Left ventricle myocardium inferior (tissue), 1 donor: Measurements from ENCODE around the gene TTC24. TPM values are rescaled to one million over a fixed set of nuclear protein-coding genes. Genes with fewer than 3 reads are reported as not detected.

ENCODE experiments used
- DNase-seq: peaks from one replicate; pipeline ENCODE4 v3.0.0-alpha.2; 2020
- H3K27ac ChIP-seq: fragments of 200-600 bp; replicated peaks from 2 replicates; pipeline ENCODE4 v1.8.0; 2021
- H3K27me3 ChIP-seq: fragments of 200-600 bp; 2 replicates; pipeline ENCODE4 v1.8.0; 2021; ENCODE audit warnings: low read depth
- H3K36me3 ChIP-seq: fragments of 200-600 bp; 2 replicates; pipeline ENCODE4 v1.8.0; 2021
- H3K4me1 ChIP-seq: fragments of 200-600 bp; 2 replicates; pipeline ENCODE4 v1.8.0; 2021
- H3K4me3 ChIP-seq: fragments of 200-600 bp; 2 replicates; pipeline ENCODE4 v1.8.0; 2021; ENCODE audit warnings: mild to moderate bottlenecking, moderate library complexity
- H3K9me3 ChIP-seq: fragments of 200-600 bp; replicated peaks from 2 replicates; pipeline ENCODE4 v1.8.0; 2021
- intact Hi-C: fragments of 100-400 bp; cut with micrococcal nuclease; formaldehyde crosslinking; loops from one replicate; pipeline ENCODE4 v1.11.0; 2022
- total RNA-seq: library from RNA; stranded (reverse); fragmentation: NEBNext Ultra II Directional; extraction: Animal tissue kit (Norgen Biotek cat#: 25700); gene quantifications from one replicate; pipeline ENCODE4 v1.2.1, GENCODE V29; 2021
- TF ChIP-seq, protein P1 (sequence below): fragments of 200-600 bp; IDR thresholded peaks from 2 replicates; pipeline ENCODE4 v1.8.0; 2021; ENCODE audit warnings: antibody characterized with exemption, mild to moderate bottlenecking, borderline replicate concordance
- donor health status: DM: no; HTN: yes; CAD: no; lungs with severe emphysema.

Gene TTC24
- total RNA-seq, 1 donor from 2014 or later: not detected

DNA sequence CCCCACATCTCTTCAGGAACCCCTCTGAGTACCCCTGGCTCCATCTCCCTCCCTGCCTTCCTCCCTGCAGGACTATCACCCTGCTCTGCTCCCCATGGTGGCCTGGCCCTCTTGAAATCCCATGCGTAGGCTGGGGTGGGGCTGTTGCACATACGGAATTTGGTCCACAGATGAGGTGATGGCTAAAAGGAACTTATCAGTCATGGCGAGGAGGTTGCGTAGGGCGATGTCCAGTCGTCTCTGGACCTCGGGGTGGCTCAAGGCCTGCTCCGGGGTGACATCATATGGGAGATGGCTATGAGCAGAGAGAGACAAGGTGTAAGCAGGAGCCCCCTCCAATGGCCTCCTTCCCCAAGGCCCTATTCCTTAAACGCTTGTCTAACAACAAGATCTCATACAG is 42.5 kb upstream of the TTC24 start:
- no peaks in the 10 kb centered on the region for H3K4me1 ChIP-seq
- no peaks in the 10 kb centered on the region for H3K36me3 ChIP-seq
- no peak for DNase-seq
- TF ChIP-seq, protein P1, sequence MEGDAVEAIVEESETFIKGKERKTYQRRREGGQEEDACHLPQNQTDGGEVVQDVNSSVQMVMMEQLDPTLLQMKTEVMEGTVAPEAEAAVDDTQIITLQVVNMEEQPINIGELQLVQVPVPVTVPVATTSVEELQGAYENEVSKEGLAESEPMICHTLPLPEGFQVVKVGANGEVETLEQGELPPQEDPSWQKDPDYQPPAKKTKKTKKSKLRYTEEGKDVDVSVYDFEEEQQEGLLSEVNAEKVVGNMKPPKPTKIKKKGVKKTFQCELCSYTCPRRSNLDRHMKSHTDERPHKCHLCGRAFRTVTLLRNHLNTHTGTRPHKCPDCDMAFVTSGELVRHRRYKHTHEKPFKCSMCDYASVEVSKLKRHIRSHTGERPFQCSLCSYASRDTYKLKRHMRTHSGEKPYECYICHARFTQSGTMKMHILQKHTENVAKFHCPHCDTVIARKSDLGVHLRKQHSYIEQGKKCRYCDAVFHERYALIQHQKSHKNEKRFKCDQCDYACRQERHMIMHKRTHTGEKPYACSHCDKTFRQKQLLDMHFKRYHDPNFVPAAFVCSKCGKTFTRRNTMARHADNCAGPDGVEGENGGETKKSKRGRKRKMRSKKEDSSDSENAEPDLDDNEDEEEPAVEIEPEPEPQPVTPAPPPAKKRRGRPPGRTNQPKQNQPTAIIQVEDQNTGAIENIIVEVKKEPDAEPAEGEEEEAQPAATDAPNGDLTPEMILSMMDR: no peak
- no peak overlapping the region for H3K4me3 ChIP-seq
- no peaks in the 10 kb centered on the region for H3K27me3 ChIP-seq
- intact Hi-C loops: no loop called here
- H3K9me3 ChIP-seq: no peaks in the 10 kb centered on the region
- H3K27ac ChIP-seq: no peak overlapping the region

DNA sequence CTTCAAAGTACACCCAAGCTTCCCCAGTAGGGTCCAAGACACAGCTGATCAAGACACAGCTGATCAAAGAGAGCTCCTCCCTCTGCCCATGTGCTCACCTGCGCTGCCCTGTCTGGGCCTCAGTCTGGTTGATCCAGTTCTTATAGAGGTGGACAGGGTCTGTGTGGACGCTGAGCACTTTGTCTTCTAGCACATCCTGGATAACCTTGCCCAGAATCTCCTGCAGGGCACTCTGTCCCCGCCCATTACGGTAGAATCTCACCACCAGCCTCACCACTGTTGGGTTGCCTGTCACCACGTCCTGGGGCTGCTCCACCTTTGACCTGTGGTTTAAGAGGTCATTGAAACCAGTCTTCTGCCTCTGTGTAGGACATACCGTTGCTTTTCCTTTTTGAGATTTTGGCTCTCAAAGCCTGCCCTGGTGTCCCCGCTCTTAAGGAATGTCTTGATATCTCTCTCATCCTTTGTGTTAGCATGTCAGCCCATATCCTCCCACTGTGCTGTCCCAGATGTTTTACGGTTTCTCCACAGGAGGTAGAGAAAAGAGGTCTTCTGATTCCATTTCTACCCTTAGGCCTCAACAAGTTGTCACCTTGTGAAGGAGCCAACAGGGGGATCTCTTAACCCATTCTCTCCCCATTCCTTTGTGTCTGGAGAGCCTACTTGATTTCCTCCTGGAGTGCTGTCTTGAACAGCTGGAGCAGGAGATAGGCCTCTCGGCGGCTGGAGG is 40.6 kb upstream of the TTC24 start:
- no peak overlapping the region for H3K27ac ChIP-seq
- intact Hi-C loops: no loop called here
- H3K9me3 ChIP-seq: no peaks in the 10 kb centered on the region
- H3K4me3 ChIP-seq: no peak overlapping the region
- no peaks in the 10 kb centered on the region for H3K4me1 ChIP-seq
- H3K36me3 ChIP-seq: no peaks in the 10 kb centered on the region
- H3K27me3 ChIP-seq: no peaks in the 10 kb centered on the region
- no peak for DNase-seq
- TF ChIP-seq, protein P1: no peak

DNA sequence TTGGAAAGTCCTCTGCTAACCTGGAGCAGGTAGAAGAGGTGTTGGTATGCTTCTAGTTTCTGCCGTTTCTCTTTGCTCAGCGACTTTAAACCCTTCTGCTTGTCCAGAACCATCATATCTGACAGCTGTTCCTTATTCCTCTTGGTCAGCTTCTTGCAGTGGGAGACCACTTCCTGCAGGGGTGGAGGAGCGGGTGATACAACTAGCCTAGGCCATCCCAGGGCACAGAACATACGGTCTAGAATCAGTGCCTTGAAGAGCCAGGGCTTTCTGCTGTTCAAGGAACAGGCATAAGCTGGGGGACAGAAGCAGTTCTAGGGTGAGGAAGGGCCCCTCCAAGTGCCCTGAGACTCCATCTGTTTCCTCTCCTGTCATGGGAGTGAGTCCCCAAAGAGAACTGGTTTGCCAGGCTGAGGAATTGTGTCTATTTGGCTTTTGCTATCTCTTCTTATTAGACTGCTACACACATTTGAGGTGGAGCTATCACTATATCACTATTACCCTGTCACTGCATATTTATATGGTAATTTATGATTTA is 39.6 kb upstream of the TTC24 start:
- H3K4me1 ChIP-seq: no peaks in the 10 kb centered on the region
- H3K36me3 ChIP-seq: no peaks in the 10 kb centered on the region
- TF ChIP-seq, protein P1: no peak
- no peak for DNase-seq
- H3K9me3 ChIP-seq: no peaks in the 10 kb centered on the region
- no peak overlapping the region for H3K4me3 ChIP-seq
- no peaks in the 10 kb centered on the region for H3K27me3 ChIP-seq
- no peak overlapping the region for H3K27ac ChIP-seq
- intact Hi-C loops: no loop called here

- no peaks in the 10 kb centered on the region for H3K36me3 ChIP-seq
- H3K4me1 ChIP-seq: no peaks in the 10 kb centered on the region
- no peak for DNase-seq
- intact Hi-C loops: no loop called here
- no peak overlapping the region for H3K27ac ChIP-seq
- no peaks in the 10 kb centered on the region for H3K9me3 ChIP-seq
- no peak overlapping the region for H3K4me3 ChIP-seq
- TF ChIP-seq, protein P1: no peak
- H3K27me3 ChIP-seq: no peaks in the 10 kb centered on the region
These were observed 38.6 kb upstream of the TTC24 start for GRCh38 chr1:156540955-156541354.

GRCh38 chr1:156543066-156543465 is 36.5 kb upstream of the TTC24 start:
- Histone ChIP-seq H3K27me3 (no peaks in the 10 kb centered on the region), H3K9me3 (no peaks in the 10 kb centered on the region), H3K27ac (no peak overlapping the region), H3K36me3 (no peaks in the 10 kb centered on the region), H3K4me1 (peaks cover 2% of the 10 kb centered on the region), H3K4me3 (no peak overlapping the region)
- TF ChIP-seq, protein P1: no peak
- DNase-seq: no peak
- intact Hi-C loops: no loop called here
